ENCODE results near the gene MRPL55. TPM values are rescaled to one million over a fixed set of nuclear protein-coding genes. Genes with fewer than 3 reads are reported as not detected.

The MRPL55 gene
- total RNA-seq, 6 experiments from 2014 or later = 24.2 to 75.9 (median 38.0) TPM

DNA sequence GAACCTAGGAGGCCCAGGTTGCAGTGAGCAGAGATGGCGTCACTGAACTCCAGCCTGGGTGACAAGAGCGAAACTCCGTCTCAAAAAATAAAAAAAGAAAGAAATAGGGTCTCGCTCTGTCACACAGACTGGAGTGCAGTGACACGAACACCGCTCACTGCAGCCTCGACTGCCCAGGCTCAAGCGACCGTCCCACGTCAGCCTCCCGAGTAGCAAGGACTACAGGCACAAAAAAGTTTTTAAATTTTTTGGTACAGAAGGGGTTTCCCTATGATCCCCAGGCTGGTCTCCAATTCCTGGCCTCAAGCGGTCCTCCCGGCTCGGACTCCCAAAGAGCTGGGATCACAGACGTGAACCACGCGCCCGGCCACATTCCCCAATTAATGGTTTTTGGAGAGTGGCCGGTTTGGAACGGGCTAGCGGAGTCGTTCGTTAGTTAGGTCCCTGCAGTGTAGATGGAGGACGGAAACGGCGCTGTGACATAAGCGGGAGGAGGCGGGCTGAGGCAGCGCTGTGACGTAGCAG is 30.4 kb upstream of the MRPL55 start:
- Histone ChIP-seq H3K4me3 (peak overlapping the region; percentile 49 to 95 (median 92)), H3K36me3 (no peaks in the 10 kb centered on the region), H3K9me3 (no peaks in the 10 kb centered on the region), H3K4me1 (peaks cover 0 to 21% (median 15%) of the 10 kb centered on the region in 4 donors), H3K27ac (peak overlapping the region; percentile 93 to 99 (median 98)), H3K27me3 (no peaks in the 10 kb centered on the region)
- DNase-seq (no peak), ATAC-seq (no peak)
- 26% methylated on average over 24 of the region's 30 CpGs for WGBS (ENCODE audit: insufficient coverage, low coverage, low lambda C conversion rate, missing lambda C conversion rate)
- TF ChIP-seq CTCF (IDR thresholded peaks at IDR 0.05) (no peak), POLR2A (IDR thresholded peaks at IDR 0.05) (no peak)
- intact Hi-C loops (cut with DNase I) = no loop called here

DNA sequence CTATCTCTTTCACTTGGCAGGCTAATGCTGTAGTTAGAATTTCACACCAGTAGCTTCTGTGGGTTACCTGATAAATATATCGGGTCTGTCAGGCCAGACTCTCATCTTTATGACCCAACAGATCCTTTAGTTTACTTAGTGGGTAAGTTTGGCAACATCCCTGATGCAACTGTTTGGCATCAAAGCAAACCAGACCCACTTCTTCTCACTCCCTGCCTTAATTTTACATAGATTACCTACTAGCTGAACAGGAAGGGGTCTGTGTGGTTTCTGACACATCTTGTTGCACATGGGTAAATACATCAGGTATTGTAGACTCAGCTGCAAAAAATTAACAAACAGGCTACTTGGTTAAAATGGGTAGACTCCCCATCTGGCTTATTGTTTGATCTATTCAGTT is 27.8 kb upstream of the MRPL55 start:
- no peak for ATAC-seq
- TF ChIP-seq POLR2A (IDR thresholded peaks at IDR 0.05) = no peak
- H3K4me3 ChIP-seq = no peak overlapping the region
- H3K4me1 ChIP-seq = peaks cover 0 to 11% (median 7%) of the 10 kb centered on the region in 4 donors
- no peaks in the 10 kb centered on the region for H3K36me3 ChIP-seq
- DNase-seq = no peak
- 21% methylated on average over 1 of the region's 1 CpG for whole genome bisulfite sequencing (ENCODE audit: insufficient coverage, low coverage, low lambda C conversion rate, missing lambda C conversion rate)
- intact Hi-C loops (cut with DNase I) = no loop called here
- no peaks in the 10 kb centered on the region for H3K27me3 ChIP-seq
- H3K27ac ChIP-seq = no peak overlapping the region
- no peaks in the 10 kb centered on the region for H3K9me3 ChIP-seq

GRCh38 chr1:228134591-228134990 is 25.5 kb upstream of the MRPL55 start:
- no peaks in the 10 kb centered on the region for H3K9me3 ChIP-seq
- WGBS (ENCODE audit: insufficient coverage, low coverage, low lambda C conversion rate, missing lambda C conversion rate) = 74% methylated on average over 11 of the region's 12 CpGs
- DNase-seq (no peak), ATAC-seq (no peak)
- H3K36me3 ChIP-seq = no peaks in the 10 kb centered on the region
- TF ChIP-seq POLR2A (IDR thresholded peaks at IDR 0.05) = no peak
- TF ChIP-seq CTCF (IDR thresholded peaks at IDR 0.05) = no peak
- H3K27me3 ChIP-seq = no peaks in the 10 kb centered on the region
- H3K27ac ChIP-seq = no peak overlapping the region
- H3K4me3 ChIP-seq = no peak overlapping the region
- no peaks in the 10 kb centered on the region for H3K4me1 ChIP-seq
- intact Hi-C loops (cut with DNase I) = no loop called here

DNA sequence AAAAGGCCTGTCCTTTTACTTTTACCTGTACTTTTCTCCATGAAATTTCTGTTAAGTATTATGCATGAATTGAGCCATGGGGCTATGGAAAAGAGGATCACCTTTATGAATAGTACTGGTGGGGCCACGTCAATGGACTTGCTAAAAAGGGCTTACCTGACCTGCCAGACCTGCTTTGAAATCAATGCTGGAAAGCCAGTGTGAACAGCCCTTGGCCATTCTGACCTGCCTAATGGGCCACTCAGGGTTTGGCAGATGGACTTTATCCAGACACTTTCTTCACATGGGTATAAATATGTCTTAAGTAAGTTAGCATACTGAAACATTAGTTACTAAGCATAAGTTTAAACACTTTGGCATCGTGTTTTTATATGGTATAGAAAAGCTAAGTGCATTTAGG is 22.7 kb upstream of the MRPL55 start:
- ATAC-seq (no peak), DNase-seq (no peak)
- H3K4me3 ChIP-seq = no peak overlapping the region
- H3K4me1 ChIP-seq = no peaks in the 10 kb centered on the region
- H3K27me3 ChIP-seq = no peaks in the 10 kb centered on the region
- H3K27ac ChIP-seq = no peak overlapping the region
- 80% methylated on average over 2 of the region's 2 CpGs for WGBS (ENCODE audit: insufficient coverage, low coverage, low lambda C conversion rate, missing lambda C conversion rate)
- no peaks in the 10 kb centered on the region for H3K9me3 ChIP-seq
- intact Hi-C loops (cut with DNase I) = no loop called here
- TF ChIP-seq CTCF (IDR thresholded peaks at IDR 0.05) = no peak
- no peak for TF ChIP-seq POLR2A (IDR thresholded peaks at IDR 0.05)
- H3K36me3 ChIP-seq = no peaks in the 10 kb centered on the region

- Histone ChIP-seq H3K27me3 (no peaks in the 10 kb centered on the region), H3K27ac (no peak overlapping the region), H3K9me3 (no peaks in the 10 kb centered on the region), H3K4me3 (no peak overlapping the region), H3K4me1 (no peaks in the 10 kb centered on the region), H3K36me3 (no peaks in the 10 kb centered on the region)
- no peak for DNase-seq
- 76% methylated on average over 5 of the region's 5 CpGs for WGBS (ENCODE audit: insufficient coverage, low coverage, low lambda C conversion rate, missing lambda C conversion rate)
- no peak for ATAC-seq
- TF ChIP-seq CTCF (IDR thresholded peaks at IDR 0.05) (no peak), POLR2A (IDR thresholded peaks at IDR 0.05) (no peak)
- intact Hi-C loops (cut with DNase I) = no loop called here
Observed at GRCh38 chr1:228125185-228125584, 16.1 kb upstream of the MRPL55 start.
